Measurements from ENCODE around the gene PLAC8. TPM values are rescaled to one million over a fixed set of nuclear protein-coding genes. Genes with fewer than 3 reads are reported as not detected.

PLAC8 gene, protein sequence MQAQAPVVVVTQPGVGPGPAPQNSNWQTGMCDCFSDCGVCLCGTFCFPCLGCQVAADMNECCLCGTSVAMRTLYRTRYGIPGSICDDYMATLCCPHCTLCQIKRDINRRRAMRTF
- total RNA-seq, result 0.76 and 1.7 TPM in 2 replicates

GRCh38 chr4:83114576-83114975, at the start of gene PLAC8:
Gene PLAC8, minus strand, starts transcription at chr4:83114729. Its CDS starts 6,808 bp downstream, at chr4:83107921.

Other genes starting within 250 kb of the PLAC8 start
- 492 and 506 TPM in 2 replicates for gene SEC31A, start 223.6 kb downstream of the PLAC8 start, total RNA-seq
- gene THAP9, start 214.0 kb downstream of the PLAC8 start, total RNA-seq, result 6.3 and 7.4 TPM in 2 replicates
- gene LIN54, start 103.9 kb downstream of the PLAC8 start, total RNA-seq, result 23.9 and 27.3 TPM in 2 replicates
- 91.3 and 122 TPM in 2 replicates for gene COPS4, start 79.5 kb downstream of the PLAC8 start, total RNA-seq
- gene COQ2, start 170.1 kb upstream of the PLAC8 start, total RNA-seq, result 19.9 and 29.4 TPM in 2 replicates
- 2.6 and 2.7 TPM in 2 replicates for gene HPSE, start 220.1 kb upstream of the PLAC8 start, total RNA-seq